MCF 10A (cell line): ENCODE results near the gene C2orf66. TPM values are rescaled to one million over a fixed set of nuclear protein-coding genes. Genes with fewer than 3 reads are reported as not detected.
A peak's percentile ranks its signal among the peaks of the same experiment; 100 is the strongest.

Experiments used
- BruUV-seq: library from RNA; stranded (reverse); fragments of 400-500 nt; replicated peaks from 2 replicates; lab custom pipeline; 2021; lab: Mats Ljungman, UMichigan
- CTCF ChIA-PET: fragments of 300-600 bp; sonication (Branson Sonifier 250); formaldehyde crosslinking; extraction: SDS; loops from one replicate; lab custom pipeline; 2021; ENCODE audit warnings: antibody characterized with exemption, inconsistent platforms; lab: Yijun Ruan, JAX
- POLR2A ChIA-PET: fragments of 300-600, 350-650 bp; sonication (Branson Sonifier 250); formaldehyde crosslinking; extraction: SDS; loops from one replicate; lab custom pipeline; 2020; ENCODE audit warnings: antibody characterized with exemption, inconsistent platforms; lab: Yijun Ruan, JAX
- DNase-seq: peaks from one replicate; pipeline ENCODE4 v3.0.0-alpha.2; 2018; ENCODE audit not compliant: unreplicated experiment
- H3K27ac Mint-ChIP-seq: one replicate; pipeline ENCODE4 v1.8.0; 2022; ENCODE audit warnings: mild to moderate bottlenecking, low read depth, mixed read lengths; ENCODE audit not compliant: unreplicated experiment
- H3K27me3 Mint-ChIP-seq: one replicate; pipeline ENCODE4 v1.8.0; 2022; ENCODE audit warnings: mixed read lengths; ENCODE audit not compliant: insufficient read depth, unreplicated experiment
- H3K36me3 Mint-ChIP-seq: one replicate; pipeline ENCODE4 v1.8.0; 2022; ENCODE audit warnings: mild to moderate bottlenecking, moderate library complexity, mixed read lengths; ENCODE audit not compliant: insufficient read depth, unreplicated experiment
- H3K4me1 Mint-ChIP-seq: one replicate; pipeline ENCODE4 v1.8.0; 2022; ENCODE audit warnings: mixed read lengths; ENCODE audit not compliant: insufficient read depth, unreplicated experiment
- H3K4me3 Mint-ChIP-seq: one replicate; pipeline ENCODE4 v1.8.0; 2022; ENCODE audit warnings: mild to moderate bottlenecking, moderate library complexity, mixed read lengths; ENCODE audit not compliant: unreplicated experiment
- H3K9me3 Mint-ChIP-seq: one replicate; pipeline ENCODE4 v1.8.0; 2022; ENCODE audit warnings: mixed read lengths; ENCODE audit not compliant: unreplicated experiment
- intact Hi-C: fragments of 100-400 bp; cut with micrococcal nuclease; formaldehyde crosslinking; loops from 2 replicates; pipeline ENCODE4 v1.14.1; 2022
- total RNA-seq: library from RNA; stranded (reverse); gene quantifications from 2 replicates; pipeline ENCODE4 v1.2.3, GENCODE V29; 2022
- TF ChIP-seq, protein P1 (sequence below): fragments of 200-600 bp; IDR thresholded peaks from one replicate; pipeline ENCODE4 v1.8.0; 2022; ENCODE audit warnings: antibody characterized with exemption, mild to moderate bottlenecking; ENCODE audit not compliant: unreplicated experiment

Gene C2orf66
- total RNA-seq, 1 experiment from 2014 or later: 0.61 TPM

- Mint-ChIP-seq H3K27ac (no peak overlapping the region), H3K27me3 (no peaks in the 10 kb centered on the region), H3K4me1 (peaks cover 6% of the 10 kb centered on the region), H3K36me3 (peaks cover 16% of the 10 kb centered on the region), H3K9me3 (no peaks in the 10 kb centered on the region), H3K4me3 (no peak overlapping the region)
- DNase-seq: peak; percentile 39
- TF ChIP-seq, protein P1, sequence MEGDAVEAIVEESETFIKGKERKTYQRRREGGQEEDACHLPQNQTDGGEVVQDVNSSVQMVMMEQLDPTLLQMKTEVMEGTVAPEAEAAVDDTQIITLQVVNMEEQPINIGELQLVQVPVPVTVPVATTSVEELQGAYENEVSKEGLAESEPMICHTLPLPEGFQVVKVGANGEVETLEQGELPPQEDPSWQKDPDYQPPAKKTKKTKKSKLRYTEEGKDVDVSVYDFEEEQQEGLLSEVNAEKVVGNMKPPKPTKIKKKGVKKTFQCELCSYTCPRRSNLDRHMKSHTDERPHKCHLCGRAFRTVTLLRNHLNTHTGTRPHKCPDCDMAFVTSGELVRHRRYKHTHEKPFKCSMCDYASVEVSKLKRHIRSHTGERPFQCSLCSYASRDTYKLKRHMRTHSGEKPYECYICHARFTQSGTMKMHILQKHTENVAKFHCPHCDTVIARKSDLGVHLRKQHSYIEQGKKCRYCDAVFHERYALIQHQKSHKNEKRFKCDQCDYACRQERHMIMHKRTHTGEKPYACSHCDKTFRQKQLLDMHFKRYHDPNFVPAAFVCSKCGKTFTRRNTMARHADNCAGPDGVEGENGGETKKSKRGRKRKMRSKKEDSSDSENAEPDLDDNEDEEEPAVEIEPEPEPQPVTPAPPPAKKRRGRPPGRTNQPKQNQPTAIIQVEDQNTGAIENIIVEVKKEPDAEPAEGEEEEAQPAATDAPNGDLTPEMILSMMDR: peak; percentile 34
- no TSS peak for BruUV-seq
- ChIA-PET POLR2A (no interaction called here), CTCF (interaction anchor here (0.8 to 1.8 kb wide), 3 partner anchors 161 to 300 kb away, joined by 3 to 4 read pairs (median 4); no protein-coding TSS in a partner anchor)
- intact Hi-C loops: loop anchor here (1.0 to 10.0 kb wide), 7 partner anchors 77 to 927 kb away; partner anchors contain the start of gene PGAP1
These were observed 40.7 kb upstream of the C2orf66 start for GRCh38 chr2:196849895-196850294.

DNA sequence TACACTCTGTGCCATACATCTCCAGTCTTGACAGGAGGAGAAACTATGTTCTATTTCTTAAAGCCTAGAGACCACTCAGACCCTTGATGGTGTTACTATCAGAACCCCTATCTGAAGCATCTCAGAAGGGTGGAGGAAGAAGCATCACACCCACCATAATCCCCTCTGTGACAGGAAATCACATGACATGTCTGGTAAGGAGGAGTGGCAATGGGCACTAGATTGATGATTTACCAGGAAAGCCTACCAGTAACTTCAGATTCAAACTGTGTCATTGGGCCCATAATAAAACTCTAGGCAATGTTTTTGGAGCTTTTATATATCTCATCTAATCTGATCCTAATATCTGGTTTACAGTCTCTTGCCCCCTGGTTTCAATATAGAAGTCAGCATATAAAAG, 37.1 kb upstream of the C2orf66 start:
- DNase-seq: no peak
- H3K4me3 Mint-ChIP-seq: no peak overlapping the region
- no peaks in the 10 kb centered on the region for H3K9me3 Mint-ChIP-seq
- CTCF ChIA-PET: interaction anchor here (0.5 to 0.6 kb wide), 3 partner anchors 52 to 392 kb away, joined by 3 to 4 read pairs (median 4); no protein-coding TSS in a partner anchor
- H3K27ac Mint-ChIP-seq: no peak overlapping the region
- intact Hi-C loops: no loop called here
- TF ChIP-seq, protein P1: no peak
- H3K4me1 Mint-ChIP-seq: no peaks in the 10 kb centered on the region
- peaks cover 18% of the 10 kb centered on the region for H3K36me3 Mint-ChIP-seq
- no TSS peak for BruUV-seq
- H3K27me3 Mint-ChIP-seq: no peaks in the 10 kb centered on the region
- POLR2A ChIA-PET: no interaction called here

GRCh38 chr2:196845371-196845770, 36.2 kb upstream of the C2orf66 start:
- Mint-ChIP-seq H3K9me3 (no peaks in the 10 kb centered on the region), H3K36me3 (peaks cover 24% of the 10 kb centered on the region), H3K4me3 (no peak overlapping the region), H3K27ac (no peak overlapping the region), H3K27me3 (no peaks in the 10 kb centered on the region), H3K4me1 (no peaks in the 10 kb centered on the region)
- POLR2A ChIA-PET: interaction anchor here (0.6 kb wide), 1 partner anchor 613 kb away, joined by 3 read pairs; no protein-coding TSS in a partner anchor
- TF ChIP-seq, protein P1: no peak
- intact Hi-C loops: no loop called here
- CTCF ChIA-PET: interaction anchor here (0.6 kb wide), 2 partner anchors 198 to 206 kb away, joined by 3 read pairs; no protein-coding TSS in a partner anchor
- DNase-seq: no peak
- no TSS peak for BruUV-seq

- DNase-seq: no peak
- H3K27me3 Mint-ChIP-seq: no peaks in the 10 kb centered on the region
- H3K27ac Mint-ChIP-seq: no peak overlapping the region
- intact Hi-C loops: no loop called here
- TF ChIP-seq, protein P1: no peak
- H3K4me1 Mint-ChIP-seq: no peaks in the 10 kb centered on the region
- CTCF ChIA-PET: interaction anchor here (0.6 to 0.7 kb wide), 3 partner anchors 68 to 1256 kb away, joined by 3 to 5 read pairs (median 3); no protein-coding TSS in a partner anchor
- H3K4me3 Mint-ChIP-seq: no peak overlapping the region
- H3K36me3 Mint-ChIP-seq: peaks cover 8% of the 10 kb centered on the region
- no peaks in the 10 kb centered on the region for H3K9me3 Mint-ChIP-seq
- BruUV-seq: no TSS peak
- POLR2A ChIA-PET: no interaction called here
These were observed 31.0 kb upstream of the C2orf66 start for GRCh38 chr2:196840171-196840570.
